Cardiac atrium fibroblast (primary cell): Measurements from ENCODE around the gene PMFBP1. TPM values are rescaled to one million over a fixed set of nuclear protein-coding genes. Genes with fewer than 3 reads are reported as not detected.

Experiments used
- total RNA-seq: library from RNA; depleted of rRNA; stranded (reverse); fragments of >200 nt; gene quantifications from 2 replicates; pipeline ENCODE4 v1.2.3, GENCODE V29; 2015

Gene PMFBP1, protein sequence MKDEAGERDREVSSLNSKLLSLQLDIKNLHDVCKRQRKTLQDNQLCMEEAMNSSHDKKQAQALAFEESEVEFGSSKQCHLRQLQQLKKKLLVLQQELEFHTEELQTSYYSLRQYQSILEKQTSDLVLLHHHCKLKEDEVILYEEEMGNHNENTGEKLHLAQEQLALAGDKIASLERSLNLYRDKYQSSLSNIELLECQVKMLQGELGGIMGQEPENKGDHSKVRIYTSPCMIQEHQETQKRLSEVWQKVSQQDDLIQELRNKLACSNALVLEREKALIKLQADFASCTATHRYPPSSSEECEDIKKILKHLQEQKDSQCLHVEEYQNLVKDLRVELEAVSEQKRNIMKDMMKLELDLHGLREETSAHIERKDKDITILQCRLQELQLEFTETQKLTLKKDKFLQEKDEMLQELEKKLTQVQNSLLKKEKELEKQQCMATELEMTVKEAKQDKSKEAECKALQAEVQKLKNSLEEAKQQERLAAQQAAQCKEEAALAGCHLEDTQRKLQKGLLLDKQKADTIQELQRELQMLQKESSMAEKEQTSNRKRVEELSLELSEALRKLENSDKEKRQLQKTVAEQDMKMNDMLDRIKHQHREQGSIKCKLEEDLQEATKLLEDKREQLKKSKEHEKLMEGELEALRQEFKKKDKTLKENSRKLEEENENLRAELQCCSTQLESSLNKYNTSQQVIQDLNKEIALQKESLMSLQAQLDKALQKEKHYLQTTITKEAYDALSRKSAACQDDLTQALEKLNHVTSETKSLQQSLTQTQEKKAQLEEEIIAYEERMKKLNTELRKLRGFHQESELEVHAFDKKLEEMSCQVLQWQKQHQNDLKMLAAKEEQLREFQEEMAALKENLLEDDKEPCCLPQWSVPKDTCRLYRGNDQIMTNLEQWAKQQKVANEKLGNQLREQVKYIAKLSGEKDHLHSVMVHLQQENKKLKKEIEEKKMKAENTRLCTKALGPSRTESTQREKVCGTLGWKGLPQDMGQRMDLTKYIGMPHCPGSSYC
- not detected in 2 replicates for total RNA-seq

DNA sequence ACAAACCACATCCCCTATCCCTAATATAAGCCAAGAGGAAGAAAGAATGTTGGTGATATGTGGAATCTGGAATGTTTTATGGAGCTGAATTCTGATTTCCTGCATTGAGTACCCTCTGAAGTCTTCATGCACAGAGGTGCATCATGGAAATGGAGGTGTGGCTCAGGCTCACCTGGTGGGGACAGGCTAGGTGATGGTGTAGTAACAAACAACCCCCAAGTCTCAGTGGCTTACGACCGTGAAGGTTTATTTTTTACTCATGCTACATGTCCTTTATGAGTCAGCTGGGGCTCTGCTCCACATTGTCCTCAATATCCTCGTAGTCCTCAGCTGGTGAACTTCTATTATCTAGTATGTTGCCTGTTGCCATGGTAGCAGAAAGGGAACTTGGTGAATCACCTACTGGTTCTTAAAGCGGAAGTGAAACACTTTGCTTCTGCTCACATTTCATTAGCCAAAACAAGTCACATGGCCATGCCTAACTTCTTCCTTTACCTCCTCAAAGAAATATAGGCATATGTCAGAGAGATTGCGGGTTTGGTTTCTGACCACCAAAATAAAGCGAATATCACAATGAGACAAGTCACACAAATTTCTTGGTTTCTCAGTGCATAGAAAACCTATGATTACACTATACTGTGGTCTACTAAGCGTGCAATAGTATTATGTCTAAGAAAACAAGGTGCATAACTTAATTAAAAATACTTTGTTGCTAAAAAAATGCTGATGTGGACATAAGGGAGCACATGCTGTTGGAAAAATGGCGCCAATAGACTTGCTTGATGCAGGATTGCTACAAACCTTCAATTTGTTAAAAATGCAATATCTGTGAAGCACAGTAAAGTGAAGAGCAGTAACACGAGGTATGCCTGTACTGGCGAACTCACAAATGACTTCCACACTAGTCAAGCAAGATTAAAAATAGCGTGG lies at the start of gene PMFBP1:
Gene PMFBP1, minus strand, starts transcription at position 51 of the 930 bp plus-strand sequence. CDS start 947 bp downstream, outside the sequence.

DNA sequence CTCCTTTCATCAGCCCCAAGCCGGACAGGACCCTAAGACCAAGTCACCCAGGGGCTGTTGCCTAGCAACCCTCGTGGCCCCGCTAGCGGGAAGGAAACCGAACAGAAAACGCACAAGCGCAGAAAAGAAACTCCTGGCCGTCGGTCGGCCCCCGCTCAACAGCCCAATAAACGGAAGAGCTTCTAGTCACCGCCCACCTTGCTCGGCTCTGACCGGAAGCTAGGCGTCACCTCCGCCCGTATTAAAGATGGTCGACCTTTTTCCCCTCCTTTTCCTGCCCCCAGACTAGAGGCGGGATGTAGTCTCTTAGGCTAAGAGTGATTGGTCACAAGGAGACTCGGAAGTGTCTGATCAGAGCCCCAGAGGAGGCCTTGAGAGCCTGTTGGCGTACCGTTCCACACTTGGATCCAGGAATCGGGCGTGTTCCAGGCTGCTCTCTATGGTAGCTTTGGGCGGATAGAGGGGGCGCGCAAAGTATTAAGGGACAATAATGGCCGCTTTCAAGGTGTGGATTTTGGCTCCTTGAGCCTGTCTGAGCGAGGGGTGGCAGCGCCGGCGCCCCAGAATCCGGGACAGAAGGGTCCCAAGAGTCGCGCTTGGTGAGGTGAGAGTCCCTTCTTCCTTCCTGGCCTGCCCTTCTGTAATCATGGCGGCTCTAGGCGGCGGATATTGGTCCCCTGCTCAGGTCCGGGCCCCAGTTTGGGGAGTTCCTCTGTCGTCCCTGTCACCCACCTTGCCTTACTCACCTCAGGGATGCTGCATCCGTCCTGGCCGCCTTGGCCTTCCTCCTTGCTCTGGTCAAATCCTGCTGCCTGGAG lies 78.3 kb downstream of the PMFBP1 start, which contains the start of the genes DHX38 and TXNL4B:
Gene DHX38, plus strand, starts transcription at position 400 of the 818 bp plus-strand sequence. CDS start 2,311 bp downstream, outside the sequence.
Gene TXNL4B, minus strand, starts transcription at position 173 of the 818 bp plus-strand sequence. CDS start 2,871 bp downstream, outside the sequence.

Other genes with a start within 250 kb of the PMFBP1 start
- not detected in 2 replicates for gene PKD1L3, start 171.8 kb downstream of the PMFBP1 start, total RNA-seq
- gene DHODH, start 163.4 kb downstream of the PMFBP1 start, total RNA-seq, result 8.5 and 9.9 TPM in 2 replicates
- gene HP, start 117.7 kb downstream of the PMFBP1 start, total RNA-seq, result 2.8 TPM in 1 of 2 replicates, not detected in the other
- 2.5 and 3.2 TPM in 2 replicates for gene HPR, start 108.9 kb downstream of the PMFBP1 start, total RNA-seq
- gene TXNL4B, start 78.5 kb downstream of the PMFBP1 start, total RNA-seq, result 9.7 and 10.4 TPM in 2 replicates
- gene DHX38, start 78.3 kb downstream of the PMFBP1 start, total RNA-seq, result 18.8 and 22.7 TPM in 2 replicates